ENCODE data around the gene ALG12.

GRCh38 chr22:49867303-49868265, 50.7 kb downstream of the ALG12 start:
- TF ChIP-seq CTCF (IDR thresholded peaks at IDR 0.05; ENCODE audit: low read length) (no peak), EZH2 (IDR thresholded peaks at IDR 0.05; ENCODE audit: borderline replicate concordance, low read length) (no peak)
